GM12873 (cell line): Measurements from ENCODE around the gene TTC27.

Experiments used
- CTCF ChIP-seq: IDR thresholded peaks from 2 replicates; pipeline ENCODE4 v1.5.1; 2012; ENCODE audit warnings: low read depth, mild to moderate bottlenecking, moderate library complexity, low read length, control low read depth; ENCODE audit not compliant: insufficient read depth; ENCODE audit errors: missing control alignments

Gene TTC27

GRCh38 chr2:32641180-32641579, 13.3 kb downstream of the TTC27 start:
- TF ChIP-seq CTCF, result no peak

DNA sequence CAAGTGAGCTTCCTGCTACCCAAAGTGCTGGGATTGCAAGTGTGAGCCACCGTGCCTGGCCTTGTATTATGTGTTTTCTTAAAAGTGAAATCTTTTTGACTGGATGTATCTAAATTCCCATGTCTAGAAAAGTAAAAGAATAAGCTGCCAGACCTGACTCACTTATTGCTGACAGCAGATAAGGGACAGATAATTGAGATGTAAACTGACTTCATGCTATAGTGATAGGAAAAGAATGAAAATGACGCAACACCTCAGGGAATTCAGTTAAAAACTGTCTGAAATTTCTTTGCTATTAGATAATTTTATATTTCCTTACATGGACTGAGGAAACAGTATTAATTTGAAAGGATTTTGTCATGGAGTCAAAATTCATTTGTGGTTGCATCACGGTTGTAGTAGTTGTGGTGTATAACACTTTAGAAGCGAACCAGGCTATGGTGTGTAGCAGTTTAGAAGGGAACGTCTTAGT, 19.4 kb downstream of the TTC27 start:
- no peak for TF ChIP-seq CTCF

- no peak for TF ChIP-seq CTCF
Observed at GRCh38 chr2:32652555-32653209, 24.8 kb downstream of the TTC27 start.

DNA sequence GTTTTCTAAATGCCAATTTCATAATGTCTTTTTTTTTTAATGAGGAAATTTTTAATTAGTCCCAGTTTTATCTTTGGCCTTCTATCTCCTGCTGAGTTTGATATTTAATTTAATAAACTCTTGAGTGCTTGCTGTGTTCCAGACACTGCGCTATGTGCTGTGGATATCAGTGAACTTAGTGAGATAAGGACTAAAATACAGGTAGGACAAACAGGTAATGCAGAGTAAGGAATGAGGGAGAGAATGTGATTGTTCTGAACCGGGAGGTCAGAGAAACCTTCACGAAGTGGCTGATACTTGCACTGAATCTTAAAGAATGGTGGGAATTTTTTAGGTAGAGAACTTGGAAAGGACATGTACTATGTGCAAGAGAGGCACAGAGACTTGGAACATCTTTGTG, 28.2 kb downstream of the TTC27 start:
- no peak for TF ChIP-seq CTCF

DNA sequence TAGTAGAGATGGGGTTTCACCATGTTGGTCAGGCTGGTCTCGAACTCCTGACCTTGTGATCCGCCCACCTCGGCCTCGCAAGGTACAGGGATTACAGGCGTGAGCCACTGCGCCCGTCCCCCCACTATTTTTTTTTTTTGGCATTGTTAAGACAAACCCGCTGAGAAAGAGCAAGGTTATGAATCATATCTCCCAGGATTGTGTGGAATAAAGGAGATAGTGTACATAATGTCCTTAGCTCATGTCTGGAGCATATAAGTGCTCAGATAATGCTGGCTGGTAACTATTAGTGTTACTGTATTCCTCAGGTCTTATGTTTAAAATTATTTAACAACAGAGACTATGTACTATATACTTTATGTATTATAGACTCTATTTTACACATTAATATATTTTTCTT, 36.0 kb downstream of the TTC27 start:
- TF ChIP-seq CTCF, result no peak

- TF ChIP-seq CTCF, result no peak
Observed at GRCh38 chr2:32666704-32667103, 38.9 kb downstream of the TTC27 start.

GRCh38 chr2:32668254-32668653, 40.4 kb downstream of the TTC27 start:
- no peak for TF ChIP-seq CTCF
